Measurements from ENCODE around the gene ACY1. TPM values are rescaled to one million over a fixed set of nuclear protein-coding genes. Genes with fewer than 3 reads are reported as not detected.

Gene ACY1
- total and polyA plus RNA-seq, 4 donors, result 69.5 to 274 (median 238) TPM

GRCh38 chr3:51954105-51954504 lies 29.2 kb upstream of the ACY1 start:
- no peak for TF ChIP-seq YY1 (IDR thresholded peaks at IDR 0.05)
- no peak for TF ChIP-seq RXRA (IDR thresholded peaks at IDR 0.05)
- TF ChIP-seq HNF4A (conservative IDR thresholded peaks at IDR 0.05), result no peak
- TF ChIP-seq, protein P1, sequence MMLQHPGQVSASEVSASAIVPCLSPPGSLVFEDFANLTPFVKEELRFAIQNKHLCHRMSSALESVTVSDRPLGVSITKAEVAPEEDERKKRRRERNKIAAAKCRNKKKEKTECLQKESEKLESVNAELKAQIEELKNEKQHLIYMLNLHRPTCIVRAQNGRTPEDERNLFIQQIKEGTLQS (IDR thresholded peaks at IDR 0.05), result no peak
- no peak for TF ChIP-seq JUND (IDR thresholded peaks at IDR 0.05)
- no peak for TF ChIP-seq TAF1 (conservative IDR thresholded peaks at IDR 0.05)
- no peak for TF ChIP-seq FOXA1 (IDR thresholded peaks at IDR 0.05)
- TF ChIP-seq RAD21 (IDR thresholded peaks at IDR 0.05), result no peak
- no peak for TF ChIP-seq CTCF (IDR thresholded peaks at IDR 0.05; ENCODE audit: low read depth, low read length, missing input control)
- no peak for TF ChIP-seq EGR1 (IDR thresholded peaks at IDR 0.05; ENCODE audit: low read depth in 2 of 2)
- TF ChIP-seq, protein P2, sequence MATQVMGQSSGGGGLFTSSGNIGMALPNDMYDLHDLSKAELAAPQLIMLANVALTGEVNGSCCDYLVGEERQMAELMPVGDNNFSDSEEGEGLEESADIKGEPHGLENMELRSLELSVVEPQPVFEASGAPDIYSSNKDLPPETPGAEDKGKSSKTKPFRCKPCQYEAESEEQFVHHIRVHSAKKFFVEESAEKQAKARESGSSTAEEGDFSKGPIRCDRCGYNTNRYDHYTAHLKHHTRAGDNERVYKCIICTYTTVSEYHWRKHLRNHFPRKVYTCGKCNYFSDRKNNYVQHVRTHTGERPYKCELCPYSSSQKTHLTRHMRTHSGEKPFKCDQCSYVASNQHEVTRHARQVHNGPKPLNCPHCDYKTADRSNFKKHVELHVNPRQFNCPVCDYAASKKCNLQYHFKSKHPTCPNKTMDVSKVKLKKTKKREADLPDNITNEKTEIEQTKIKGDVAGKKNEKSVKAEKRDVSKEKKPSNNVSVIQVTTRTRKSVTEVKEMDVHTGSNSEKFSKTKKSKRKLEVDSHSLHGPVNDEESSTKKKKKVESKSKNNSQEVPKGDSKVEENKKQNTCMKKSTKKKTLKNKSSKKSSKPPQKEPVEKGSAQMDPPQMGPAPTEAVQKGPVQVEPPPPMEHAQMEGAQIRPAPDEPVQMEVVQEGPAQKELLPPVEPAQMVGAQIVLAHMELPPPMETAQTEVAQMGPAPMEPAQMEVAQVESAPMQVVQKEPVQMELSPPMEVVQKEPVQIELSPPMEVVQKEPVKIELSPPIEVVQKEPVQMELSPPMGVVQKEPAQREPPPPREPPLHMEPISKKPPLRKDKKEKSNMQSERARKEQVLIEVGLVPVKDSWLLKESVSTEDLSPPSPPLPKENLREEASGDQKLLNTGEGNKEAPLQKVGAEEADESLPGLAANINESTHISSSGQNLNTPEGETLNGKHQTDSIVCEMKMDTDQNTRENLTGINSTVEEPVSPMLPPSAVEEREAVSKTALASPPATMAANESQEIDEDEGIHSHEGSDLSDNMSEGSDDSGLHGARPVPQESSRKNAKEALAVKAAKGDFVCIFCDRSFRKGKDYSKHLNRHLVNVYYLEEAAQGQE (IDR thresholded peaks at IDR 0.05), result no peak
- no peak for TF ChIP-seq FOXA2 (IDR thresholded peaks at IDR 0.05)
- peaks cover 0 to 6% (median 2%) of the 10 kb centered on the region in 4 donors for H3K36me3 ChIP-seq (ENCODE audit: control insufficient read depth in 4 of 4, insufficient read depth in 3 of 4, low read depth in 1 of 4, low read length in 3 of 4)
- 80% methylated on average over 6 of the region's 6 CpGs for WGBS

GRCh38 chr3:51954713-51955112 lies 28.6 kb upstream of the ACY1 start:
- H3K4me3 ChIP-seq (ENCODE audit: low read depth in 1 of 3, low read length in 3 of 3), result no peak overlapping the region
- no peak for DNase-seq (ENCODE audit: low spot score)
- no peak overlapping the region for H3K27ac ChIP-seq (ENCODE audit: low read depth in 1 of 2, low read length in 2 of 2)
- 69% methylated on average over 1 of the region's 1 CpG for WGBS
- no peak overlapping the region for H3K9ac ChIP-seq (ENCODE audit: low read depth in 1 of 2, low read length in 2 of 2)
- peaks cover 11 to 34% (median 19%) of the 10 kb centered on the region in 4 donors for H3K4me1 ChIP-seq (ENCODE audit: control insufficient read depth in 4 of 4, insufficient read depth in 4 of 4, low read length in 3 of 4)
- TF ChIP-seq RXRA (IDR thresholded peaks at IDR 0.05) (no peak), YY1 (IDR thresholded peaks at IDR 0.05) (no peak), CTCF (IDR thresholded peaks at IDR 0.05; ENCODE audit: low read depth, low read length, missing input control) (no peak), SP1 (IDR thresholded peaks at IDR 0.05) (no peak), MAX (IDR thresholded peaks at IDR 0.05) (no peak), HNF4A (conservative IDR thresholded peaks at IDR 0.05) (no peak), EGR1 (IDR thresholded peaks at IDR 0.05; ENCODE audit: low read depth in 2 of 2) (no peak)
- TF ChIP-seq, protein P1 (IDR thresholded peaks at IDR 0.05), result no peak
- TF ChIP-seq, protein P3, sequence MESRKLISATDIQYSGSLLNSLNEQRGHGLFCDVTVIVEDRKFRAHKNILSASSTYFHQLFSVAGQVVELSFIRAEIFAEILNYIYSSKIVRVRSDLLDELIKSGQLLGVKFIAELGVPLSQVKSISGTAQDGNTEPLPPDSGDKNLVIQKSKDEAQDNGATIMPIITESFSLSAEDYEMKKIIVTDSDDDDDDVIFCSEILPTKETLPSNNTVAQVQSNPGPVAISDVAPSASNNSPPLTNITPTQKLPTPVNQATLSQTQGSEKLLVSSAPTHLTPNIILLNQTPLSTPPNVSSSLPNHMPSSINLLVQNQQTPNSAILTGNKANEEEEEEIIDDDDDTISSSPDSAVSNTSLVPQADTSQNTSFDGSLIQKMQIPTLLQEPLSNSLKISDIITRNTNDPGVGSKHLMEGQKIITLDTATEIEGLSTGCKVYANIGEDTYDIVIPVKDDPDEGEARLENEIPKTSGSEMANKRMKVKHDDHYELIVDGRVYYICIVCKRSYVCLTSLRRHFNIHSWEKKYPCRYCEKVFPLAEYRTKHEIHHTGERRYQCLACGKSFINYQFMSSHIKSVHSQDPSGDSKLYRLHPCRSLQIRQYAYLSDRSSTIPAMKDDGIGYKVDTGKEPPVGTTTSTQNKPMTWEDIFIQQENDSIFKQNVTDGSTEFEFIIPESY (IDR thresholded peaks at IDR 0.05), result no peak
- H3K9me3 ChIP-seq (ENCODE audit: control insufficient read depth in 4 of 4, low read length in 3 of 4), result no peaks in the 10 kb centered on the region
- H3K36me3 ChIP-seq (ENCODE audit: control insufficient read depth in 4 of 4, insufficient read depth in 3 of 4, low read depth in 1 of 4, low read length in 3 of 4), result peaks cover 0 to 2% (median 0%) of the 10 kb centered on the region in 4 donors
- no peaks in the 10 kb centered on the region for H3K27me3 ChIP-seq (ENCODE audit: control insufficient read depth in 4 of 4, insufficient read depth in 4 of 4, low read length in 3 of 4)

More at GRCh38 chr3:51954105-51954504, 29.2 kb upstream of the ACY1 start:
- Histone ChIP-seq H3K27ac (ENCODE audit: low read depth in 1 of 2, low read length in 2 of 2) (no peak overlapping the region), H3K4me1 (ENCODE audit: control insufficient read depth in 4 of 4, insufficient read depth in 4 of 4, low read length in 3 of 4) (peaks cover 6 to 28% (median 15%) of the 10 kb centered on the region in 4 donors), H3K4me3 (ENCODE audit: low read depth in 1 of 3, low read length in 3 of 3) (no peak overlapping the region), H3K9me3 (ENCODE audit: control insufficient read depth in 4 of 4, low read length in 3 of 4) (no peaks in the 10 kb centered on the region), H3K27me3 (ENCODE audit: control insufficient read depth in 4 of 4, insufficient read depth in 4 of 4, low read length in 3 of 4) (no peaks in the 10 kb centered on the region), H3K9ac (ENCODE audit: low read depth in 1 of 2, low read length in 2 of 2) (no peak overlapping the region)
- DNase-seq (ENCODE audit: low spot score), result no peak
